Ramos (cell line): ENCODE results near the gene MTO1.
"Not testable (repeated sequence)": the region's sequence is repeated elsewhere in the genome, so short reads cannot be mapped to it uniquely, and the experiment has no call there.

Source experiments
- in situ Hi-C: fragments of 300-500 bp; cut with MboI; formaldehyde crosslinking; loops from one replicate; pipeline ENCODE4 v1.14.3; 2022; ENCODE audit warnings: low sequenced_read_pairs; ENCODE audit not compliant: unreplicated experiment

Gene MTO1

DNA sequence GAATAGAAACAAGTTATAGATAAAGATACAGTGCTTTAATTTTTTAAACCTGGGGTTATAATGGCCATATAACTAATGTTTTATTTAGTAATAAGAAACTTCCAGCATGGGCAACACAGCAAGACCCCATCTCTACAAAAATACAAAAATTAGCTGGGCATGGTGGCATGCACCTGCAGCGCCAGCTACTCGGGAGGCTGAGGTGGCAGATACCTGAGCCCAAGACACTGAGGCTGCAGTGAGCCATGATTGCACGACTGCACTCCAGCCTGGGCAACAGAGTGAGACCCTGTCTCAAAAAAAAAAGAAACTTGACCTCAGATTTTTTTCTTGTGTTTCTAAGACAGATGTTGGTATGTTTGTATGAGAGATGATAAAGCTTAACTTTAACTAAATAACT is 36.4 kb downstream of the MTO1 start:
- in situ Hi-C loops: no loop called here

DNA sequence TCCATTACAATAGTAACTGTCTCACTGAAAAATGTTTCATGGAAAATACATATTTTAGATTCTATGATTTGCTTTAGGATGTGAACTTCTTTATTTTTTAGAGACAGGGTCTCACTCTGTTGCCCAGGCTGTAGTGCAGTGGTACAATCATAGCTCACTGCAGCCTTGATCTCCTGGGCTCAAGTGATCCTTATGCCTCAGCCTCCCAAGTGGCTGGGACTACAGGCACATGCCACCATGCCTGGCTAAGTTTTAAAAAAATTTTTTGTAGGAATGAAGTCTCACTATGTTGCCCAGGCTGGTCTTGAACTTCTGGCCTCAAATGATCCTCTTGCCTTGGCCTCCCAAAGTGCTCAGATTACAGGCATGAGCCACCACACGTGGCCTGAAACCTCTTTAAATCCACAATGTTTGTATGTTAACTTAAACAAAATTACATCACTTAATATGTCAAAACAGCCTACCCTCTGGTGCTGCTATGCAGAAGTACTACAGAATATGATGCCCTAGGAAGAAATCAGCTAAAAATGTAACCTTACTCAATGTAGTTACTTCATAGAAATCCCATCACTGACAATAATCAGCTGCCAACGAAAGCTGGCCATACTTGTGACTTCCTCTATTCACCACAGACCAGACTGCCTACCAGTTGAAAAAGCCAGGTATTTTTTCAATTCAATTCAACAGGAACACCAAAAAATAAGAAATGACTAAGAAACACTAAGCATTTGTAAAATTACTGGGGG is 41.7 kb downstream of the MTO1 start:
- in situ Hi-C loops: no loop called here

DNA sequence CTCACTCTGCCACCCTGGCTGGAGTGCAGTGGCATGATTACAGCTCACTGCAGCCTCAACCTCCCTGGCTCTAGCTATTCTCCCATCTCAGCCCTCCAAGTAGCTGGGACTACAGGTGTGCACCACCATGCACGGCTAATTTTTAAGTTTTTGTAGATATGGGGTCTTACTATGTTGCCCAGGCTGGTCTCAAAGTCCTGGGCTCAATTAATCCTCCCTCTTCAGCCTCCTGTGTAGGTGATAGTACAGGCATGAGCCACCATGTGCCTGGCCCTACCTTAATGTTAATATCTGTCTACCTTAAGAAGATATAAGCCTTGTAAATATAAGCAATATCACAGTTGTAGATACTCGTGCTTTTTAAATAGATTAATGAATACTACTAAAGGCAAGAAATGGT is 42.6 kb downstream of the MTO1 start:
- in situ Hi-C loops: no loop called here

DNA sequence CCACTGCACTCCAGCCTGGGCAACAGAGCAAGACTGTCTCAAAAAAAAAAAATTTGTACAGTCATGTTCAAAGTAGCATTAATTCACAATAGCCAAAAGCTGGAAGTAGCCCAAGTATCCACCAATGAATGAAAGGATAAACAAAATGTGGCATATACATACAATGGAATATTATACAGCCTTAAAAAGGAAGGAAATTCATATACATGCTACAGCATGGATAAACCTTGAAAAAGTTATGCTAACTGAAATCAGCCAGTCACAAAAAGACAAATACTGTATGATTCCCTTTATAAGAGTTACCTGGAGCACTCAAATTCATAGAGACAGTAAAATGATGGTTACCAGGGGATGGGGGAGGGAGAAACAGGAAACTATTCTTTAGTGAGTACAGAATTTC is 43.6 kb downstream of the MTO1 start:
- in situ Hi-C loops: no loop called here

DNA sequence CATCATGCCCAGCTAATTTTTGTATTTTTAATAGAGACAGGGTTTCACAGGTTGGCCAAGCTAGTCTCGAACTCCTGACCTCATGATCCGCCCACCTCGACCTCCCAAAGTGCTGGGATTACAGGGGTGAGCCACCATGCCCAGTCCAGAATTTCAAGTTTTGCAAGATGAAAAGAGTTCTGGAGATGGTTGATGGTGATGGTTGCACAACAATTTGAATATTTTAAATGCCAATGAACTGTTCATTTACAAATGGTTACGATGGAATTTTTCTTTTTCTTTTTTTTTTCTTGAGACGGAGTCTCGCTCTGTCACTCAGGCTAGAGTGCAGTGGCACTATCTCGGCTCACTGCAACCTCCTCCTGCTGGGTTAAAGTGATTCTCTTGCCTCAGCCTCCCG is 44.2 kb downstream of the MTO1 start:
- in situ Hi-C loops: not testable (repeated sequence)

DNA sequence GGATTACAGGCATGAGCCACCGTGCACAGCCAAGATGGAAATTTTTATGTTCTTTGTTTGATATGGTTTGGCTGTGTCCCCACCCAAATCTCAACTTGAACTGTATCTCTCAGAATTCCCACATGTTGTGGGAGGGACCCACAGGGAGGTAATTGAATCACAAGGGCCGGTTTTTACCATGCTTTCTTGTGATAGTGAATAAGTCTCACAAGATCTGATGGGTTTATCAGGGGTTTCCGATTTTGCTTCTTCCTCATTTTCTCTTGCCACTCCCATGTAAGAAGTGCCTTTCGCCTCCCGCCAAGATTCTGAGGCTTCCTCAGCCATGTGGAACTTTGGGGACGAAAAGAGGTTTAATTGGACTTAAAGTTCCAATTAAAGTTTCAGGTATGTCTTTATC is 44.7 kb downstream of the MTO1 start:
- in situ Hi-C loops: no loop called here

DNA sequence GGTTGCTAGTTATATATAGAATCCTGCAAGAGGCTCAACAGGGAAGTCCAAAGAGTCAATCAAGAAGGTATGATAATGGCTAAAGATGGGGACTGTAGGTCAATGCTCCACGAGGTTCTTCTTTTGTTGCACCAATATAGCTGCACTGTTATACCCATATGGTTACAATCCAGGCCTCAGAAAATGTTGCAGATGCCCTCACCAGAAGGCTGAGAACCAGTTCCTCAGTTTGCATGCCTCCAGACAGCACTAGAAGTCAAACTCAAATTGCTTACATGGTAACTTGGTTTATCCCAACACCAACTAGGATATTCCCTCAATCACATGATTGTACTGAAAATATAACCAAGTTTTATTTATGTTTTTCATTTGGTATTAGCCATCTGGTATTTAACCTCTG is 47.2 kb downstream of the MTO1 start:
- in situ Hi-C loops: no loop called here

DNA sequence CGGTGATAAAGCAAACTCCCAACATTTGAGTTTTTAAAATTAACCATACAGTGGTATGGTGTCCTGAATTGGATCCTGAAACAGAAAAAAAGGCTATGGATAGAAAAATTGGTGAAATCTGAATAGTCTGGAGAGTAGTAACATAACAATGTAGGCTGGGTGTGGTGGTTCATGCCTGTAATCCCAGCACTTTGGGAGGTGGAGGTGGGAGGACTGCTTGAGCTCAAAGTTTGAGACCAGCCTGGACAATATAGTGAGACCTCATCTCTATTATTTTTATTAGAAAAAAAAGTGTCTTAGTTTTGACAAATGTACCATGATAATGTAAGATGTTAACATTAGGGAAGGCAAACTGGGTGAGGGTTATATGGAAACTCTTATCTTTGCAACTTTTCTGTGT is 48.3 kb downstream of the MTO1 start:
- in situ Hi-C loops: no loop called here

DNA sequence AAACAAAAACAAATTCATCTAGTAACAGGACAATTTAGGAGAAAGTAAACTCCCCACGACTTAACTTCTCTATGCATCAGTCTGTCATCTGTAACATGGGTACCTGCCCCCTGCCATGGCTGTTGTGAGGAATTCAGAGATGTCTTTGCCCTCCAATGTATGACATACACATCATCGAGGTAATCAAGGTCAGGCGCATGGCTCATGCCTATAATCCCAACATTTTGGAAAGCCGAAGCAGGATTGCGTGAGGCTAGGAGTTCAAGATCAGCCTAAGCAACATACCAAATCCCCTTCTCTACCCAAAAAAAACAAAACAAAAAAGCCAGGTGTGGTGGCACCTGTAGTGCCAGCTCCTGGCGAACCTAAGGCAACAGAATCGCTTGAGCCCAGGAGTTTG is 50.3 kb downstream of the MTO1 start:
- in situ Hi-C loops: no loop called here

DNA sequence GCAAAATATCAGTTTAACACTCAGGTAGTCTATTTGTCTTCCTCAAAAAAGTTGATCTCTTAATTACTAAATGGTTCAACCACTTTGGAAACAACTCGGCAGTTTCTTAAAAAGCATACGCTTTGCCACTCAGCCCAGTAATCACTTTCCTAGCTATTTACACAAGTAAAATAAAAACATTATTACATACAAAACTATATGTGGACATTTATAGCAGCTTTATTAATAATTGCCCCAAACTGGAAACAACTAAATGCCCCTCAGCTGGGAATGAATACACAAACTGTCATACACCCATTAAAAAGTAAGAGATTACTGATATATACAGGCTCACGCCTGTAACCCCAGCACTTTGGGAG is 51.9 kb downstream of the MTO1 start:
- in situ Hi-C loops: no loop called here

DNA sequence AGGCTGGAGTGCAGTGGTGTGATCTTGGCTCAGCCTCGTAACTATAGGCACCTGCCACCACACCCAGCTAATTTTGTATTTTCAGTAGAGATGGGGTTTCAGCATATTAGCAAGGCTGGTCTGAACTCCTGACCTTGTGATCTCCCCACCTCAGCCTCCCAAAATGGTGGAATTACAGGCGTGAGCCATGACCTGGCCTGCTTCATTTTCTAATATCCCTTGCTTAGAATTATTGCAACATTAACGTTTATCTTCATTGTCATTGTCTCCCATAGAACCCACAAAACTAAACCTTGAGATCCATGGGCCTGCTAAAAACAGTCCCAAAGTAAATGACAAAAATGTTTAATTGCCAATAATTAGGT is 53.2 kb downstream of the MTO1 start:
- in situ Hi-C loops: no loop called here

DNA sequence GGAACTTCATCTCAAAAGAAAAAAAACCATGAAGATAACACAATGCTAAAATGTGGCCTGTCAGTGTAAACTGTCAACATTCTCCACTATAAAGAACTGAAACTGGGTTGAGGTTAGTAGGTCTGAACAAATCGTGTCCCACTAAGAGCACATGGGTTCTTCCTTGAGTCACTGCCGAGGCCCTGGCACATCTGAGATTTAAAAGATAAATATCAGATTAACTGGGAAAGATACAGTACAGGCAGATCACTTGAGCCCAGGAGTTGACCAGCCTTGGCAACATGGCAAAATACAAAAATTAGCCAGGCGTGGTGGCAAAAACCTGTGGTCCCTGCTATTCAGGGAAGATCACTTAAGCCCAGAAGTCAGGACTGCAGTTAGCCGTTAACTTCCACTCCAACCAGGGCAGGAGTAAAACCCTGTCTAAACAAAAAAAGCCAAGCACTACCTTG is 53.7 kb downstream of the MTO1 start:
- in situ Hi-C loops: no loop called here

DNA sequence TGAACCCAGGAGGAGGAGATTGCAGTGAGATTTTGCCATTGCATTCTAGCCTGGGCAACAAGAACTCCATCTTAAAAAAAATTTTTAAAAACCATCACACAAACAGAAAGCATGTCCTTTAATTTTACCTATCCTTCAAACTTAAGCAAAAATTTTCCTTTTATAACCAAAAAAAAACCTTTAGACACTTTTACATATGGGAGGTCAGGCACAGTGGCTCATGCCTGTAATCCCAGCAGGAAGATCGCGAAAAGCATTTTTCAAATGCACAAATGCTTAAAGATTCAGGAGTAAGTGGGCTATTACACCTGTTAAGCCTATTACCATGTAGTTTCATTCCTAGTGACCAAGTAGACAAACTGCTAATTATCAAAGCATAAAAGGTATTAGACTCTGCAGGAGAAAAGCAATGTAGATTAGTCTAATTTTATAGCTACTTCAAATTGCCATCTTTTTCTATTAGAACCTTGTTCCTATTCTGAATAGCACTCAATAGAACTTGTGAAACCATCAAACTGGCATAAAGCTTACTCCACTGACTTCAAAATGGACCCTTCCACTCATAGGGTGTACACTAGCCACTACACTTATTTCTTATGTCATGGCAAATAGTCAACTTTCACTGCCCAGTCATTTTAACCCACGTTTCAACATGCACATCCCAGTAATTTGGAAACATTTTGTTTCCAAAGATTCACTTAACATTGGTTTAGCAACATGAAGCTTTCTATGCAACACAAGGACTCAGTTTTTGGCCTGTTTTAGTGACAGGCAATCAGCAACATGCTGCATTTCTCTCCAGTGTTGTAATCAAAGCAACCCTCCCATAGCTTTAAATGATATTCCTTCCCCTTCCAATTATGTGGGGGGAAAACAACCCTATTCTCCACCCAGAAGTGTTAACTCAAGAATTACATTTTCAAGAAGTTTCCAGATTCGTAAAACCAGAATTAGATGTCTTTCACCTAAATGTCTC is 55.3 kb downstream of the MTO1 start:
- in situ Hi-C loops: no loop called here

DNA sequence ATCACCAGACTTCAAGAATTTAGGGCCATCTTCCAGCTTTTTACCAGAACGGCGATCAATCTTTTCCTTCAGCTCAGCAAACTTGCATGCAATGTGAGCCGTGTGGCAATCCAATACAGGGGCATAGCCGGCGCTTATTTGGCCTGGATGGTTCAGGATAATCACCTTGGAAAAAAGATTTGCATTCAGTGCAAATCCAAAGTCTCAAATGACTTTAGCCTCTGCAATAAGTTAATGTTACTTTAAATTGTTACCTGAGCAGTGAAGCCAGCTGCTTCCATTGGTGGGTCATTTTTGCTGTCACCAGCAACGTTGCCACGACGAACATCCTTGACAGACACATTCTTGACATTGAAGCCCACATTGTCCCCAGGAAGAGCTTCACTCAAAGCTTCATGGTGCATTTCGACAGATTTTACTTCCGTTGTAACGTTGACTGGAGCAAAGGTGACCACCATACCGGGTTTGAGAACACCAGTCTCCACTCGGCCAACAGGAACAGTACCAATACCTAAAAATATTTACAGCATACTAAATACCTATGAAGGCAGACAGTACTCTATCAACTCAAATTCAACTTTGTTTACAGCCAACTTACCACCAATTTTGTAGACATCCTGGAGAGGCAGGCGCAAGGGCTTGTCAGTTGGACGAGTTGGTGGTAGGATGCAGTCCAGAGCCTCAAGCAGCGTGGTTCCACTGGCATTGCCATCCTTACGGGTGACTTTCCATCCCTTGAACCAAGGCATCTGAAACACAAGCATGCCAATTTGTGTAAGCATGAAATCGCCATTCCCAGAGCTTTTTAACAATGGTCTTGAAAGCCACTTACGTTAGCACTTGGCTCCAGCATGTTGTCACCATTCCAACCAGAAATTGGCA is 56.8 kb downstream of the MTO1 start:
- in situ Hi-C loops: not testable (repeated sequence)

DNA sequence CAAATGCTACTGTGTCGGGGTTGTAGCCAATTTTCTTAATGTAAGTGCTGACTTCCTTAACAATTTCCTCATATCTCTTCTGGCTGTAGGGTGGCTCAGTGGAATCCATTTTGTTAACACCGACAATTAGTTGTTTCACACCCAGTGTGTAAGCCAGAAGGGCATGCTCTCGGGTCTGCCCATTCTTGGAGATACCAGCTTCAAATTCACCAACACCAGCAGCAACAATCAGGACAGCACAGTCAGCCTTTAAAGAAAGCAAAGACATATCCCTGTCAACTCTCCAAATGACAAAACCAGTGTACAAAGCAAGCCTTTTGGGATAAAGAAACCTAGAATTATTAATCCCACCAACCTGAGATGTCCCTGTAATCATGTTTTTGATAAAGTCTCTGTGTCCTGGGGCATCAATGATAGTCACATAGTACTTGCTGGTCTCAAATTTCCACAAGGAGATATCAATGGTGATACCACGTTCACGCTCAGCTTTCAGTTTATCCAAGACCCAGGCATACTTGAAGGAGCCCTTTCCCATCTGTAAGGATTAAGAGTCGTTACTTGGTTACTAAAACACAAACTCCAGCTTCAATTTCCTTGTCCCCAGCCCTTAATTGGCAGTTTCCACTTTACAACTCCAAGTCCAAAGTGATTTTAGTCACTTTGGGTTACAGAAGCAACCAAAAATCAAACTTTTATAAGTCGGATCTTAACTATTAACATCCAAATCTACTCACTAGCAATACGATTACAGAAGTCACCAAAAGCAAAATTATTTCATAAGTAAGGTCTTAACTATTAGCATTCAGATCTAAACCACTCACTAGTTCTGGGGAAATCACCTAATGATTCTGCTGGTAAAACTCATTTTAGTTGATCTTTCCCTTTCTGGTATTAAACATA is 57.7 kb downstream of the MTO1 start:
- in situ Hi-C loops: not testable (repeated sequence)

DNA sequence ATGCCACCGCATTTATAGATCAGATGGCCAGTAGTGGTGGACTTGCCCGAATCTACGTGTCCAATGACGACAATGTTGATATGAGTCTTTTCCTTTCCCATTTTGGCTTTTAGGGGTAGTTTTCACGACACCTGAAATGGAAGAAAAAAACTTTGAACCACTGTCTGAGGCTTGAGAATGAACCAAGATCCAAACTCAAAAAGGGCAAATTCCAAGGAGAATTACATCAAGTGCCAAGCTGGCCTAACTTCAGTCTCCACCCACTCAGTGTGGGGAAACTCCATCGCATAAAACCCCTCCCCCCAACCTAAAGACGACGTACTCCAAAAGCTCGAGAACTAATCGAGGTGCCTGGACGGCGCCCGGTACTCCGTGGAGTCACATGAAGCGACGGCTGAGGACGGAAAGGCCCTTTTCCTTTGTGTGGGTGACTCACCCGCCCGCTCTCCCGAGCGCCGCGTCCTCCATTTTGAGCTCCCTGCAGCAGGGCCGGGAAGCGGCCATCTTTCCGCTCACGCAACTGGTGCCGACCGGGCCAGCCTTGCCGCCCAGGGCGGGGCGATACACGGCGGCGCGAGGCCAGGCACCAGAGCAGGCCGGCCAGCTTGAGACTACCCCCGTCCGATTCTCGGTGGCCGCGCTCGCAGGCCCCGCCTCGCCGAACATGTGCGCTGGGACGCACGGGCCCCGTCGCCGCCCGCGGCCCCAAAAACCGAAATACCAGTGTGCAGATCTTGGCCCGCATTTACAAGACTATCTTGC is 58.6 kb downstream of the MTO1 start:
- in situ Hi-C loops: no loop called here

DNA sequence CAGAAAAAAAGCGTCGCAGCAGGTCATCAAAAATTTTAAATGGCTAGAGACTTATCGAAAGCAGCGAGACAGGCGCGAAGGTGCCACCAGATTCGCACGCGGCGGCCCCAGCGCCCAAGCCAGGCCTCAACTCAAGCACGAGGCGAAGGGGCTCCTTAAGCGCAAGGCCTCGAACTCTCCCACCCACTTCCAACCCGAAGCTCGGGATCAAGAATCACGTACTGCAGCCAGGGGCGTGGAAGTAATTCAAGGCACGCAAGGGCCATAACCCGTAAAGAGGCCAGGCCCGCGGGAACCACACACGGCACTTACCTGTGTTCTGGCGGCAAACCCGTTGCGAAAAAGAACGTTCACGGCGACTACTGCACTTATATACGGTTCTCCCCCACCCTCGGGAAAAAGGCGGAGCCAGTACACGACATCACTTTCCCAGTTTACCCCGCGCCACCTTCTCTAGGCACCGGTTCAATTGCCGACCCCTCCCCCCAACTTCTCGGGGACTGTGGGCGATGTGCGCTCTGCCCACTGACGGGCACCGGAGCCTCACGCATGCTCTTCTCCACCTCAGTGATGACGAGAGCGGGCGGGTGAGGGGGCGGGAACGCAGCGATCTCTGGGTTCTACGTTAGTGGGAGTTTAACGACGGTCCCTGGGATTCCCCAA is 59.3 kb downstream of the MTO1 start, which contains the start of gene EEF1A1:
TSS of gene EEF1A1 (minus strand) at position 345 of the 663 bp plus-strand sequence. CDS start 1,006 bp downstream, outside the sequence.
- in situ Hi-C loops: no loop called here

DNA sequence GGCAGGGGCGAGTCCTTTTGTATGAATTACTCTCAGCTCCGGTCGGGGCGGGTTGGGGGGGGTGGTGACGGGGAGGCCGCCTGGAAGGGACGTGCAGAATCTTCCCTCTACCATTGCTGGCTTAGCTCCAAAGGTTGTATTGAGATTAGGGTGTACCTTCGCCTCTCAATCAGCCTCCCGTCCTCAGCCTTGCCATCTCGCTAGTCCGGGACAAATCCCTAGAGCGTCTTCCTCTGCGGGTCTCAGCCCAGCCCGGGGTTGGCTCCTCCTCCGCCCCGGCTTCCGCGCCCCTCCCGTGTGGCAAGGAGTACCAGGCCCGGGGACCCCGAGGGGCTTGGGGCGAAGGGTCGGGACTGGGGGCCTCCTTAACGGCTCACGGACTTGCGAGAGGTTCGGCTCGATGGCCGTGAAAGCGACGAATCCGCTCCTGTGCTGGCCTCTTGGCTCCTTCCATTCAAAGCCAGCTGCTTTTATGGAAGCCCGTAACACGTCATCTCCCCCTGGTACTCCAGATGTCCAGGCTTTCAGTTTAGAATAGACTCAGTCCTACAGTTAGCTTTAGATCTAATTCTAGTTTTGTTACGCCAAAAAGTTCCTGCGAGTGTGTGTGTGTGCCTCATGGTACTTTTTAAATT is 59.9 kb downstream of the MTO1 start:
- in situ Hi-C loops: no loop called here
